Activated CD4-positive, alpha-beta T cell treated with anti-CD3 and anti-CD28 coated beads, Interleukin-2, amount 10 ng/mL, durations not matched to agents 7 days and 5 days (primary cell): ENCODE results near the gene BANP. TPM values are rescaled to one million over a fixed set of nuclear protein-coding genes. Genes with fewer than 3 reads are reported as not detected.
"Not testable (repeated sequence)": the region's sequence is repeated elsewhere in the genome, so short reads cannot be mapped to it uniquely, and the experiment has no call there.

Source experiments
- CTCF ChIA-PET: fragments of 350-600 bp; sonication (Branson Sonifier 250); formaldehyde crosslinking; loops from one replicate; lab custom pipeline; 2021; ENCODE audit warnings: antibody characterized with exemption; lab: Charles Lee
- POLR2A ChIA-PET: fragments of 350-600 bp; sonication (Branson Sonifier 250); formaldehyde crosslinking; loops from one replicate; lab custom pipeline; 2021; ENCODE audit warnings: antibody characterized with exemption; lab: Charles Lee
- DNase-seq: peaks from one replicate; pipeline ENCODE4 v3.0.0-alpha.2; 2020
- H3K27ac Mint-ChIP-seq: one replicate; pipeline ENCODE4 v1.8.0; 2021; ENCODE audit warnings: mild to moderate bottlenecking, moderate library complexity, mixed read lengths
- H3K27me3 Mint-ChIP-seq: one replicate; pipeline ENCODE4 v1.8.0; 2021; ENCODE audit warnings: mixed read lengths
- H3K36me3 Mint-ChIP-seq: one replicate; pipeline ENCODE4 v1.8.0; 2021; ENCODE audit warnings: low read depth, mixed read lengths
- H3K4me1 Mint-ChIP-seq: one replicate; pipeline ENCODE4 v1.8.0; 2021; ENCODE audit warnings: mixed read lengths
- H3K4me3 Mint-ChIP-seq: one replicate; pipeline ENCODE4 v1.8.0; 2021; ENCODE audit warnings: mild to moderate bottlenecking, moderate library complexity, mixed read lengths
- H3K9me3 Mint-ChIP-seq: one replicate; pipeline ENCODE4 v1.8.0; 2021; ENCODE audit warnings: mixed read lengths
- total RNA-seq, 2 experiments: library from RNA; stranded (reverse); gene quantifications; one replicate each; pipeline ENCODE4 v1.2.3, GENCODE V29; 2021

BANP gene
- total RNA-seq, 2 experiments from 2014 or later: 43.2 to 45.5 TPM

- CTCF ChIA-PET, POLR2A ChIA-PET, H3K9me3 Mint-ChIP-seq, H3K4me3 Mint-ChIP-seq, DNase-seq, H3K27me3 Mint-ChIP-seq, H3K27ac Mint-ChIP-seq: not testable (repeated sequence)
- peaks cover 58% of the 10 kb centered on the region for H3K36me3 Mint-ChIP-seq
- peaks cover 69% of the 10 kb centered on the region for H3K4me1 Mint-ChIP-seq
These were observed 32.0 kb downstream of the BANP start for GRCh38 chr16:87983072-87983736.

GRCh38 chr16:87983737-87984097, 32.5 kb downstream of the BANP start:
- H3K4me1 Mint-ChIP-seq: peaks cover 67% of the 10 kb centered on the region
- POLR2A ChIA-PET, H3K4me3 Mint-ChIP-seq: not testable (repeated sequence)

GRCh38 chr16:87984180-87984579, 32.9 kb downstream of the BANP start:
- H3K4me1 Mint-ChIP-seq: peaks cover 62% of the 10 kb centered on the region
- not testable (repeated sequence) for H3K27ac Mint-ChIP-seq

More at GRCh38 chr16:87983737-87984097, 32.5 kb downstream of the BANP start:
- H3K27ac Mint-ChIP-seq, H3K27me3 Mint-ChIP-seq, H3K9me3 Mint-ChIP-seq, CTCF ChIA-PET, DNase-seq: not testable (repeated sequence)
- peaks cover 54% of the 10 kb centered on the region for H3K36me3 Mint-ChIP-seq

DNA sequence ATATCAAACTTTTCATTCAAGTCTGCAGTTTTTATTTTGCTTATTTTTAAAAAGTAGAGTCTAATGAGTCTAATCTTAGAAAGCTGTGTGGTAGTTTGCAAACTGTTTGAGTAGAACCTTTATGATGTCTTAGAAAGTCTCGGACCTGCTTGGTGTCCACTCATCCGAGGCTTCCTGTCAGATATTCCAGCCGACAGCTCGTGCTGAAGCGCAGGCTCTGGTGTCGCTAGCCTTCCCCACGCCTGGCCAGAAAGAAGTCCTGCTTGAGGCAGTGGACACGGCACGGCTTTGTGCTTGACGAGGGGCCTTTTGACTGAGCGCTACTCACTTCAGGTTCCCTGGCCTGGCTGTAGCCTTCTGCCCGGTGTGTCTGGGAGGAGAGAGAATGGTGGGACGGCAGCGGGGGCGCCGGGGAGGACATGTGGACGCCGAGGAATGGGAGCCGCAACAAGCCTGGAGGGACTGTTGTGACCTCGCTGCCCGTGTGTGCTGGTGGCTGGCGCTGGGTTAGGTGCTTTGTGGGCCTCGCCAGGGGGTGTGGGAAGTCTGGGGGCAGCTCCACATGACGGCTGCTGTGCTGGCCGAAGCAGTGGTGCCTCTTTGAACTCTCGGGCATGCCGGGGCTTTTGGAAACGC, 33.5 kb downstream of the BANP start:
- CTCF ChIA-PET: interaction anchor here (1.2 kb wide), 1 partner anchor 29 kb away, joined by 3 read pairs; no protein-coding TSS in a partner anchor

More at GRCh38 chr16:87984180-87984579, 32.9 kb downstream of the BANP start:
- DNase-seq, H3K9me3 Mint-ChIP-seq, H3K4me3 Mint-ChIP-seq, H3K27me3 Mint-ChIP-seq, POLR2A ChIA-PET: not testable (repeated sequence)
- CTCF ChIA-PET: interaction anchor here (1.2 kb wide), 1 partner anchor 28 kb away, joined by 3 read pairs; no protein-coding TSS in a partner anchor
- peaks cover 51% of the 10 kb centered on the region for H3K36me3 Mint-ChIP-seq

DNA sequence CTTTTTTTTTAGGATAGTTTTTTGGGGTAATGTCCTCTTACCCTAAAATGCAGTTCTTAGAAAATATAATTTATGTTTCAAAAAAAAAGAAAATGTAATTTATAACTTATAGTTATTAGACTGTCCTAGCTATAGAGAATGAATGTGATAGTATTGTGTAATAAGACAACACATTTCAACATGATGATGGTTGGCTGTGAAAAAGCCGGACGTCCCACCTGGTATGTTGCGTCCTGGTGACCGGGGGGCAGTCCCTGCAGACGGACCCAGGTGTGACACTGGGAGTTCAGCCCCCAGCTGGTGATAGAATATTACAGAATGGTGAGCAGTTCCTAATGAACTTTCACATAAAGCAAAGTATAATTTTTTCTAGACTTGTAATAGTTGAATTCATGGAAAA, 34.3 kb downstream of the BANP start:
- DNase-seq, CTCF ChIA-PET, H3K27ac Mint-ChIP-seq, H3K9me3 Mint-ChIP-seq, H3K4me3 Mint-ChIP-seq, H3K27me3 Mint-ChIP-seq, POLR2A ChIA-PET: not testable (repeated sequence)
- Mint-ChIP-seq H3K36me3 (peaks cover 45% of the 10 kb centered on the region), H3K4me1 (peaks cover 49% of the 10 kb centered on the region)

More for the DNA sequence above, 33.5 kb downstream of the BANP start:
- DNase-seq: no peak
- H3K27ac Mint-ChIP-seq: no peak overlapping the region
- POLR2A ChIA-PET: no interaction called here
- peaks cover 56% of the 10 kb centered on the region for H3K4me1 Mint-ChIP-seq
- H3K4me3 Mint-ChIP-seq: no peak overlapping the region
- peaks cover 49% of the 10 kb centered on the region for H3K36me3 Mint-ChIP-seq
- H3K9me3 Mint-ChIP-seq: no peaks in the 10 kb centered on the region
- no peaks in the 10 kb centered on the region for H3K27me3 Mint-ChIP-seq

DNA sequence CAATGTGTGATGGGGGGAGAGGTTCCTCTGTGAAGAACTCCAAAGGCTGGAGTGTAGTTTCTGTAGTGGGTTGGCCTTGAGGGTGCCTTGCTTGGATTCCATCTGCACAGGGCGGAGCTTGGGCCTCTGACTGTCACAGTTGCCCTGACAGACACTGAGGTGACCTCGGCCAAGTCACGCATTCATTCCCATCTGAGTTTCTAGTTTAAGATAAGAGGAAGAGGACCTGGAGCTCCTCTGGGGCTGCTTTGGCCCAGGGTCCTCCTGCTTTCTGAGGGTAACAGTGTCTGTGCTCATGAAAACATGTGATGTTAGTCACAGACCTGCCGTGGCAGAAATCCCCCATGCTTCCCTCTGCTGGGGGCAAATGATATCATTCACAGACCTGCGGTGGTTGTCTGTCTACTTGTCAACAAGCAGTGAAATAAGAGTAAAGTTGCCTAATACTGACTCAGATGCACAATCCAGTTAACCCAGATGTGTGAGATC, 35.2 kb downstream of the BANP start:
- H3K4me3 Mint-ChIP-seq, H3K27ac Mint-ChIP-seq, H3K9me3 Mint-ChIP-seq, POLR2A ChIA-PET, CTCF ChIA-PET, H3K27me3 Mint-ChIP-seq: not testable (repeated sequence)
- H3K36me3 Mint-ChIP-seq: peaks cover 36% of the 10 kb centered on the region
- peak; percentile 19 for DNase-seq
- peaks cover 40% of the 10 kb centered on the region for H3K4me1 Mint-ChIP-seq

DNA sequence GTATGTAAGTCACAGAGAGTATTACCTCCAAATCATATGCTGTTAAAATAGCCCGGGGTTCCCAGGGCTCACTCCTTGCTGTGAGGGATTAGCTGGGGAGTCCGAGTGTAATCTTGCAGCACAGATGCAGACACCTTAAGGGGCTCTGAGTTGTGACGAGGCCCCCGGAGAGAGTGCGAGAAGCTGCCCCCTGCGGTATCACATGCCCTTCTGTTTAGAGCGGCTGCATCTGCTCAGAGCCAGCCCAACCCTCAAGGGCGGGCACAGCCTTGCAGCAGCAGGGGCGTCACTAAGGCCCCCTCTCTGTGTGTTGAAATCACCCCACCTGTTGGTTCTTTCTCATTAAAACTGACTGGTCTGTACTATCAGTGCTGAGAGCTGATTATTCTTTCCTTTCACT, 37.4 kb downstream of the BANP start:
- H3K4me3 Mint-ChIP-seq, DNase-seq, H3K27ac Mint-ChIP-seq, H3K27me3 Mint-ChIP-seq, CTCF ChIA-PET, H3K9me3 Mint-ChIP-seq, POLR2A ChIA-PET: not testable (repeated sequence)
- Mint-ChIP-seq H3K4me1 (peaks cover 20% of the 10 kb centered on the region), H3K36me3 (peaks cover 20% of the 10 kb centered on the region)

DNA sequence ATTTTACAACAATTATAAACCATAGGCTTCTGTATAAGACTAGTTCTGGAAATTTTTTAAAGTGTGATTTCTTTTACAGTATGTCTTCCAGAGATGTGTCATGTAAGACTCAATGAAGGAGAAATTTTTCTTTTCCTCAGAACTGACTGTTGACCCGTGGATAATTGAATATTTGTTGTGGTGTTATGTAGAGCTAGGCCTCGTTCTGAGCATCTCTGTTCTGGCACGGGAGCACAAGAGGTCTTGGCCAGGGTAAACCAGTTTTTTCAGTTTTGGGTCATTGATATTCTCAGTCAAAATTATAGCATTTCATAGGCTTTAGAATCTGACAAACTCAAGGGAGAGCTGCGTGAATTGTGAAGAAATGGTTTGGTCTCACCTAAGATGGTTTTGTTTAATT, 39.0 kb downstream of the BANP start:
- H3K27ac Mint-ChIP-seq, H3K9me3 Mint-ChIP-seq, H3K27me3 Mint-ChIP-seq, H3K4me3 Mint-ChIP-seq, H3K36me3 Mint-ChIP-seq, POLR2A ChIA-PET, DNase-seq, CTCF ChIA-PET, H3K4me1 Mint-ChIP-seq: not testable (repeated sequence)

GRCh38 chr16:87992142-87992541, 40.9 kb downstream of the BANP start:
- POLR2A ChIA-PET, DNase-seq, H3K36me3 Mint-ChIP-seq, H3K27me3 Mint-ChIP-seq, H3K4me1 Mint-ChIP-seq, H3K4me3 Mint-ChIP-seq, H3K9me3 Mint-ChIP-seq, H3K27ac Mint-ChIP-seq: not testable (repeated sequence)
- CTCF ChIA-PET: interaction anchor here (0.6 kb wide), 1 partner anchor 25 kb away, joined by 3 read pairs; no protein-coding TSS in a partner anchor

DNA sequence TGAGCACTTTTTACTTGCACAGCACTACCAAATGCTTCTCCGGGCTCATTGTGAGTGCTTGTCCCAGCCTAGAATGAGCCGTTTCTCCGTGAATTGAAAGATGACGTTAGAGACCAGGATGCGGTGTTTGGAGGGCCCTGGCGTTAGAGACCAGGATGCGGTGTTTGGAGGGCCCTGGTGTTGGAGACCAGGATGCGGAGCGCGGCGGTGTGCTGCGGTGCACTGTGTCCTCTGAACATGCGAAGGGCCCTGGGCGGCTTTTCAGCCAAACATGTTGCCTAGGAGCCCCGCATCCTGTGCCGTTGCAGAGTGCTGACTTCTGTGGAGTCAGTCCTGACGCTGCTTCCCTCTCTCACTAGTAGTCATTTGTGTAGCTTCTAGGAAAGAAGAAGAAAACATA, 42.7 kb downstream of the BANP start:
- no peaks in the 10 kb centered on the region for H3K27me3 Mint-ChIP-seq
- CTCF ChIA-PET: no interaction called here
- no peak overlapping the region for H3K27ac Mint-ChIP-seq
- H3K4me3 Mint-ChIP-seq: no peak overlapping the region
- no peak for DNase-seq
- peaks cover 20% of the 10 kb centered on the region for H3K36me3 Mint-ChIP-seq
- no peaks in the 10 kb centered on the region for H3K9me3 Mint-ChIP-seq
- H3K4me1 Mint-ChIP-seq: no peaks in the 10 kb centered on the region
- POLR2A ChIA-PET: no interaction called here

DNA sequence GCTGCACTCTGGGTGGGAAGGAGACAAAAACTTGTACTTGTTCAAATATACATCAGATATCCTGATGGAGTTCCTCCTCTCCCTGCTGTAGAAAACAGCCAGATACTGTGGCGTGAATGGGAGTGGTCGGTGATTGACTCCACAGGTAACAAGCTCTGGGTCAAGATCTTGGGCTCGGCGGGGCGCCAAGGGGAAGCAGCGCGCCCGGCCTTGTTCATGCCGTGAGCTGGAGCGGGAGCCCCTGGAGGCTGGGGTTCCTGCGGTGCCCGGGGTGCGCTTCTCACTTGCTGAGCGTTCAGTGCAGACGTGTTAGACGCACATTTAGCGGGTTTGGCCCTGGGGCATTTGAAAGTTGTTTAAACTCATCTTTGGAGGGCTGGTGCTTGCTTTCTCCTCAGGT, 44.4 kb downstream of the BANP start:
- Mint-ChIP-seq H3K27ac (no peak overlapping the region), H3K27me3 (no peaks in the 10 kb centered on the region), H3K36me3 (peaks cover 16% of the 10 kb centered on the region), H3K4me3 (no peak overlapping the region), H3K9me3 (no peaks in the 10 kb centered on the region), H3K4me1 (no peaks in the 10 kb centered on the region)
- POLR2A ChIA-PET: no interaction called here
- no peak for DNase-seq
- CTCF ChIA-PET: interaction anchor here (0.6 kb wide), 1 partner anchor 671 kb away, joined by 3 read pairs; no protein-coding TSS in a partner anchor

DNA sequence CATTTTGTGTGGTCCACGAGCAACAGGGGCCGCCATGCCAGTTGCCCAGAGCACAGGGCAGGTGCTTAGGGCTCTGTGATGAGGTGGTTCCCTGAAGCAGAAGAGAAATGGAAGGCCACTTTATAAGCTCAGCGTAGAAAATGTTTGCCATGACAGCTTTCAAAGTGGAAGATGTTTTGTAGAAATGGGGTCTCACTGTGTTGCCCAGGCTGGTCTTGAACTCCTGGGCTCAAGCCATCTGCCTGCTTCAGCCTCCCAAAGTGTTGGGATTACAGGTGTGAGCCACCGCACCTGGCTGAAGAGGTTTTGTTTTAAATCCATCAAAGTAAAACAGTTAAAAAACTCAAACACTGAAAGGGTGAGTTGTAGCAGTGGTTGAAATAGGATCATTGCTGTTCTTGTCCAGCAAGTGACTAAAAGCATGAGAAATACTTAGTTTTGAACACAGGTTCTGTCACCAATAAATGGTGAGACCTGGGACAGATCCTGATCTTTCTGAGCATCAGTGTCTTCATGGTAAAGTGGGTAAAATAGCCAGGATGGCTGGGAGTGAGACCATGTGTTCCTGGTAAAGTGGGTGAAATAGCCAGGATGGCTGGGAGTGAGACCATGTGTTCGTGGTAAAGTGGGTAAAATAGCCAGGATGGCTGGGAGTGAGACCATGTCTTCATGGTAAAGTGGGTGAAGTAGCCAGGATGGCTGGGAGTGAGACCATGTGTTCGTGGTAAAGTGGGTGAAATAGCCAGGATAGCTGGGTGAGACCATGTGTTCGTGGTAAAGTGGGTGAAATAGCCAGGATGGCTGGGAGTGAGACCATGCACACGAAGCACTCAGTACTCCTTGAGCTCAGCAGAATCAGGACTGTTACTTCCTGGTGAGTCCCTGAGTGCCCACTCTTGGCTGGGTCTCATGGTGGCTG, 46.0 kb downstream of the BANP start:
- Mint-ChIP-seq H3K27me3 (no peaks in the 10 kb centered on the region), H3K36me3 (peaks cover 21% of the 10 kb centered on the region), H3K4me3 (no peak overlapping the region), H3K27ac (no peak overlapping the region), H3K9me3 (no peaks in the 10 kb centered on the region), H3K4me1 (no peaks in the 10 kb centered on the region)
- CTCF ChIA-PET: no interaction called here
- POLR2A ChIA-PET: no interaction called here
- no peak for DNase-seq
